HEK293T (cell line): ENCODE measurements around the gene PALLD.

Source experiments
- ARNT ChIP-seq: fragments of 450-650 bp; IDR thresholded peaks from 2 replicates; pipeline ENCODE4 v1.6.1; 2017; ENCODE audit warnings: mild to moderate bottlenecking
- CTBP1 ChIP-seq: fragments of 450-650 bp; IDR thresholded peaks from 2 replicates; pipeline ENCODE4 v1.6.1; 2016; ENCODE audit warnings: borderline replicate concordance
- ELF4 ChIP-seq: fragments of 450-650 bp; IDR thresholded peaks from 2 replicates; pipeline ENCODE4 v1.6.1; 2017; ENCODE audit warnings: antibody characterized with exemption
- PKNOX1 ChIP-seq: fragments of 450-650 bp; IDR thresholded peaks from 2 replicates; pipeline ENCODE4 v1.6.1; 2016
- SUZ12 ChIP-seq: fragments of 450-650 bp; IDR thresholded peaks from 2 replicates; pipeline ENCODE4 v1.6.1; 2016; ENCODE audit warnings: mild to moderate bottlenecking

DNA sequence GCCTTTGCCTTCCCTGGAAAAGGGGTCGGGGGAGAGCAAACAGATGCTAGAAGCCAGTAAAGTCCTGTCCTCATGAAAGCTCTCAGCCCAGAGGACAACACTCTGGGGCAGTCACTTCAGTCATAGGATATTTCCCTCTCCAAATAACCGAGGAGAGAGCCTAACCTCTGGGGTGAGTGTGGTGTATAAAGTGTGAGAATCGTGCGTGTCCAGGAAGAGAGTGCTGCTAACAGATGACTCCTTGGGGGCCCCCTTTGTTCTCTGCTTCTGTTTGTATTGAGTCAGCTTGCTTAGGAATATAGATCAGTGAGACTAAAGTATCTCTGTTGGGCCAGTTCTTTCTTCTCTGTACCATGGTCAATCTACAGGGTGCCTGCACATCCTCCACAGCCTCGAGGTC is 247.2 kb downstream of the PALLD start:
- TF ChIP-seq ARNT = no peak
- TF ChIP-seq ELF4 = no peak
- TF ChIP-seq PKNOX1 = no peak
- no peak for TF ChIP-seq SUZ12
- TF ChIP-seq CTBP1 = no peak
